KMS-11 (cell line): ENCODE data around the gene FBXW7.

Experiments used
- H2AFZ ChIP-seq: fragments of 200-600 bp; sonication (generic); 2 replicates; pipeline ENCODE4 v1.6.1; 2016; ENCODE audit warnings: antibody characterized with exemption, mixed run types, low read depth
- H3K27ac ChIP-seq: fragments of 200-600 bp; sonication (generic); 2 replicates; pipeline ENCODE4 v1.6.1; 2016; ENCODE audit warnings: mild to moderate bottlenecking, mixed run types
- H3K27me3 ChIP-seq: fragments of 200-600 bp; sonication (generic); 2 replicates; pipeline ENCODE4 v1.6.1; 2017; ENCODE audit warnings: mild to moderate bottlenecking, low read depth, mixed run types, moderate library complexity; ENCODE audit not compliant: insufficient read depth
- H3K36me3 ChIP-seq: fragments of 200-600 bp; sonication (generic); 2 replicates; pipeline ENCODE4 v1.6.1; 2017; ENCODE audit warnings: mild to moderate bottlenecking, mixed run types; ENCODE audit not compliant: insufficient read depth
- H3K4me1 ChIP-seq: fragments of 200-600 bp; sonication (generic); 2 replicates; pipeline ENCODE4 v1.6.1; 2016; ENCODE audit warnings: mild to moderate bottlenecking, low read depth, mixed run types; ENCODE audit not compliant: poor library complexity, severe bottlenecking
- H3K4me2 ChIP-seq: fragments of 200-600 bp; sonication (generic); 2 replicates; pipeline ENCODE4 v1.7.0; 2016; ENCODE audit warnings: mild to moderate bottlenecking, mixed run types
- H3K4me3 ChIP-seq: fragments of 200-600 bp; sonication (generic); IDR thresholded peaks from 2 replicates; pipeline ENCODE4 v1.6.1; 2017; ENCODE audit warnings: low read depth, low read length, mixed read lengths; ENCODE audit not compliant: insufficient read depth
- H3K79me2 ChIP-seq: fragments of 200-600 bp; sonication (generic); 2 replicates; pipeline ENCODE4 v1.6.1; 2016; ENCODE audit warnings: low read depth, mixed run types; ENCODE audit not compliant: insufficient read depth
- H3K9ac ChIP-seq: fragments of 200-600 bp; sonication (generic); 2 replicates; pipeline ENCODE4 v1.6.1; 2016; ENCODE audit warnings: mild to moderate bottlenecking, mixed run types
- H4K20me1 ChIP-seq: fragments of 200-600 bp; sonication (generic); 2 replicates; pipeline ENCODE4 v1.6.1; 2016; ENCODE audit warnings: mild to moderate bottlenecking, mixed run types; ENCODE audit not compliant: insufficient read depth
- CTCF ChIP-seq: fragments of 200-600 bp; sonication (generic); conservative IDR thresholded peaks from 2 replicates; pipeline ENCODE4 v1.6.1; 2017; ENCODE audit warnings: low read depth, mild to moderate bottlenecking, antibody characterized with exemption, low read length, moderate library complexity, mixed read lengths

FBXW7 gene

GRCh38 chr4:152309418-152309817, 226.5 kb downstream of the FBXW7 start:
- H3K4me1 ChIP-seq, result peaks cover 14% of the 10 kb centered on the region
- no peaks in the 10 kb centered on the region for H3K79me2 ChIP-seq
- no peak overlapping the region for H3K9ac ChIP-seq
- H3K27ac ChIP-seq, result no peak overlapping the region
- no peak overlapping the region for H3K4me2 ChIP-seq
- no peak for TF ChIP-seq CTCF
- no peaks in the 10 kb centered on the region for H3K36me3 ChIP-seq
- no peaks in the 10 kb centered on the region for H4K20me1 ChIP-seq
- no peak overlapping the region for H2AFZ ChIP-seq
- H3K4me3 ChIP-seq, result no peak overlapping the region
- no peaks in the 10 kb centered on the region for H3K27me3 ChIP-seq

- H3K27ac ChIP-seq, result no peak overlapping the region
- H3K9ac ChIP-seq, result no peak overlapping the region
- no peaks in the 10 kb centered on the region for H3K27me3 ChIP-seq
- peaks cover 14% of the 10 kb centered on the region for H3K4me1 ChIP-seq
- H3K4me2 ChIP-seq, result no peak overlapping the region
- TF ChIP-seq CTCF, result no peak
- no peak overlapping the region for H3K4me3 ChIP-seq
- no peaks in the 10 kb centered on the region for H4K20me1 ChIP-seq
- H2AFZ ChIP-seq, result no peak overlapping the region
- H3K36me3 ChIP-seq, result no peaks in the 10 kb centered on the region
- no peaks in the 10 kb centered on the region for H3K79me2 ChIP-seq
These were observed 226.9 kb downstream of the FBXW7 start for GRCh38 chr4:152308951-152309350.

- Histone ChIP-seq H3K79me2 (no peaks in the 10 kb centered on the region), H3K27ac (no peak overlapping the region), H4K20me1 (no peaks in the 10 kb centered on the region), H3K4me1 (peaks cover 14% of the 10 kb centered on the region), H3K27me3 (no peaks in the 10 kb centered on the region), H3K9ac (no peak overlapping the region), H3K36me3 (no peaks in the 10 kb centered on the region), H2AFZ (no peak overlapping the region), H3K4me2 (no peak overlapping the region), H3K4me3 (no peak overlapping the region)
- TF ChIP-seq CTCF, result no peak
These were observed 228.2 kb downstream of the FBXW7 start for GRCh38 chr4:152307669-152308068.

GRCh38 chr4:152306541-152306940, 229.4 kb downstream of the FBXW7 start:
- Histone ChIP-seq H3K4me1 (peaks cover 14% of the 10 kb centered on the region), H3K4me3 (no peak overlapping the region), H3K27ac (no peak overlapping the region), H3K79me2 (no peaks in the 10 kb centered on the region), H3K27me3 (no peaks in the 10 kb centered on the region), H3K9ac (no peak overlapping the region), H3K36me3 (no peaks in the 10 kb centered on the region), H3K4me2 (no peak overlapping the region), H2AFZ (no peak overlapping the region), H4K20me1 (no peaks in the 10 kb centered on the region)
- TF ChIP-seq CTCF, result no peak

GRCh38 chr4:152304220-152304619, 231.7 kb downstream of the FBXW7 start:
- H3K4me2 ChIP-seq, result no peak overlapping the region
- H3K4me1 ChIP-seq, result no peaks in the 10 kb centered on the region

More at GRCh38 chr4:152304220-152304619, 231.7 kb downstream of the FBXW7 start:
- no peak overlapping the region for H3K27ac ChIP-seq
- no peak overlapping the region for H2AFZ ChIP-seq
- H3K9ac ChIP-seq, result no peak overlapping the region
- no peak for TF ChIP-seq CTCF
- H3K4me3 ChIP-seq, result no peak overlapping the region
- no peaks in the 10 kb centered on the region for H3K27me3 ChIP-seq
- H4K20me1 ChIP-seq, result no peaks in the 10 kb centered on the region
- H3K36me3 ChIP-seq, result no peaks in the 10 kb centered on the region
- no peaks in the 10 kb centered on the region for H3K79me2 ChIP-seq
